Measurements from ENCODE around the gene KIF3A. TPM values are rescaled to one million over a fixed set of nuclear protein-coding genes. Genes with fewer than 3 reads are reported as not detected.

The KIF3A gene
- total RNA-seq, 1 donor from 2014 or later = 25.4 TPM

- Mint-ChIP-seq H3K36me3 (ENCODE audit: low read depth, unreplicated experiment) (peaks cover 3% of the 10 kb centered on the region), H3K9me3 (ENCODE audit: unreplicated experiment) (no peaks in the 10 kb centered on the region), H3K27me3 (ENCODE audit: low read depth, unreplicated experiment) (no peaks in the 10 kb centered on the region), H3K4me3 (ENCODE audit: unreplicated experiment) (peak overlapping the region; percentile 18), H3K27ac (ENCODE audit: unreplicated experiment) (no peak overlapping the region), H3K4me1 (ENCODE audit: low read depth, unreplicated experiment) (peaks cover 13% of the 10 kb centered on the region)
- DNase-seq (ENCODE audit: low read depth) (no peak), FAIRE-seq (no peak)
- no peak for TF ChIP-seq EZH2 (IDR thresholded peaks at IDR 0.05; ENCODE audit: insufficient read depth, low read length)
- peaks cover 10% of the 10 kb centered on the region for H3K4me1 ChIP-seq (ENCODE audit: insufficient read depth, low read length)
- H4K20me1 ChIP-seq (ENCODE audit: insufficient read depth, low read length) = peaks cover 9% of the 10 kb centered on the region
- peaks cover 24% of the 10 kb centered on the region for H3K79me2 ChIP-seq (ENCODE audit: insufficient read depth, low read length)
- peaks cover 3% of the 10 kb centered on the region for H3K36me3 ChIP-seq (ENCODE audit: insufficient read depth, low read length)
- H3K9ac ChIP-seq (ENCODE audit: low read length) = no peak overlapping the region
- no peaks in the 10 kb centered on the region for H3K9me3 ChIP-seq (ENCODE audit: insufficient read depth, low read depth, low read length)
- H2AFZ ChIP-seq (ENCODE audit: low read depth, low read length) = no peak overlapping the region
- no peak overlapping the region for H3K4me2 ChIP-seq (ENCODE audit: low read length)
- no peak overlapping the region for H3K4me3 ChIP-seq (ENCODE audit: insufficient read depth, low read depth, low read length)
- H3K27ac ChIP-seq (ENCODE audit: low read depth, low read length) = no peak overlapping the region
- no peaks in the 10 kb centered on the region for H3K27me3 ChIP-seq (ENCODE audit: insufficient read depth, low read length)
Observed at GRCh38 chr5:132734687-132735086, 2.7 kb downstream of the KIF3A start.

GRCh38 chr5:132733499-132734148 lies 3.7 kb downstream of the KIF3A start:
- peaks cover 24% of the 10 kb centered on the region for H3K79me2 ChIP-seq (ENCODE audit: insufficient read depth, low read length)
- H3K4me1 Mint-ChIP-seq (ENCODE audit: low read depth, unreplicated experiment) = peaks cover 13% of the 10 kb centered on the region
- DNase-seq (ENCODE audit: low read depth) (no peak), FAIRE-seq (no peak)
- no peaks in the 10 kb centered on the region for H3K27me3 Mint-ChIP-seq (ENCODE audit: low read depth, unreplicated experiment)
- H4K20me1 ChIP-seq (ENCODE audit: insufficient read depth, low read length) = peaks cover 9% of the 10 kb centered on the region
- no peak for TF ChIP-seq CTCF (IDR thresholded peaks at IDR 0.05; ENCODE audit: insufficient read depth, low read depth, low read length)
- TF ChIP-seq EZH2 (IDR thresholded peaks at IDR 0.05; ENCODE audit: insufficient read depth, low read length) = no peak
- no peak overlapping the region for H3K4me3 Mint-ChIP-seq (ENCODE audit: unreplicated experiment)
- peaks cover 3% of the 10 kb centered on the region for H3K36me3 Mint-ChIP-seq (ENCODE audit: low read depth, unreplicated experiment)
- no peaks in the 10 kb centered on the region for H3K27me3 ChIP-seq (ENCODE audit: insufficient read depth, low read length)
- no peak overlapping the region for H3K4me3 ChIP-seq (ENCODE audit: insufficient read depth, low read depth, low read length)
- H2AFZ ChIP-seq (ENCODE audit: low read depth, low read length) = no peak overlapping the region
- no peak overlapping the region for H3K4me2 ChIP-seq (ENCODE audit: low read length)
- no peaks in the 10 kb centered on the region for H3K9me3 ChIP-seq (ENCODE audit: insufficient read depth, low read depth, low read length)
- H3K9ac ChIP-seq (ENCODE audit: low read length) = no peak overlapping the region
- no peak overlapping the region for H3K27ac Mint-ChIP-seq (ENCODE audit: unreplicated experiment)
- no peak overlapping the region for H3K27ac ChIP-seq (ENCODE audit: low read depth, low read length)
- peaks cover 10% of the 10 kb centered on the region for H3K4me1 ChIP-seq (ENCODE audit: insufficient read depth, low read length)
- no peaks in the 10 kb centered on the region for H3K9me3 Mint-ChIP-seq (ENCODE audit: unreplicated experiment)
- peaks cover 3% of the 10 kb centered on the region for H3K36me3 ChIP-seq (ENCODE audit: insufficient read depth, low read length)

DNA sequence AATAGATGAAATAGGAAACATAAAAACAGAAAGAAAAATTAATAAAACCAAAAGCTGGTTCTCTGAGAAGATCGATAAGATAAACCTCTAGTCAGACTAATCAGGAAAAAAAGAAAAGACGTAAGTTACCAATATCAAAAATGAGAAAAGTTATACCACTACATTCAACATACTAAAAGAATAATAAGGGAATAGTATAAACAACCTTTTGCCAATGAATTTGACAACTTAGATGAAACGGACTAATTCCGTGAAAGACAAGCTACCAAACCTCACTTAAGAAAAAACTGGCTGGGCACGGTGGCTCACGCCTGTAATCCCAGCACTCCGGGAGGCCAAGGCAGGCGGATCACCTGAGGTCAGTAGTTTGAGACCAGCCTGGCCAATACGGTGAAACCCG lies 7.5 kb downstream of the KIF3A start:
- Histone ChIP-seq H3K9me3 (ENCODE audit: insufficient read depth, low read depth, low read length) (no peaks in the 10 kb centered on the region), H3K79me2 (ENCODE audit: insufficient read depth, low read length) (peaks cover 5% of the 10 kb centered on the region), H3K27me3 (ENCODE audit: insufficient read depth, low read length) (no peaks in the 10 kb centered on the region), H3K4me1 (ENCODE audit: insufficient read depth, low read length) (no peaks in the 10 kb centered on the region), H3K36me3 (ENCODE audit: insufficient read depth, low read length) (peaks cover 6% of the 10 kb centered on the region), H3K27ac (ENCODE audit: low read depth, low read length) (no peak overlapping the region), H3K4me2 (ENCODE audit: low read length) (no peak overlapping the region), H2AFZ (ENCODE audit: low read depth, low read length) (no peak overlapping the region), H4K20me1 (ENCODE audit: insufficient read depth, low read length) (peaks cover 6% of the 10 kb centered on the region), H3K4me3 (ENCODE audit: insufficient read depth, low read depth, low read length) (no peak overlapping the region), H3K9ac (ENCODE audit: low read length) (no peak overlapping the region)
- Mint-ChIP-seq H3K4me1 (ENCODE audit: low read depth, unreplicated experiment) (no peaks in the 10 kb centered on the region), H3K36me3 (ENCODE audit: low read depth, unreplicated experiment) (peaks cover 3% of the 10 kb centered on the region), H3K27me3 (ENCODE audit: low read depth, unreplicated experiment) (no peaks in the 10 kb centered on the region), H3K4me3 (ENCODE audit: unreplicated experiment) (no peak overlapping the region), H3K9me3 (ENCODE audit: unreplicated experiment) (no peaks in the 10 kb centered on the region), H3K27ac (ENCODE audit: unreplicated experiment) (no peak overlapping the region)
- FAIRE-seq (no peak), DNase-seq (ENCODE audit: low read depth) (no peak)
- TF ChIP-seq EZH2 (IDR thresholded peaks at IDR 0.05; ENCODE audit: insufficient read depth, low read length) (no peak), CTCF (IDR thresholded peaks at IDR 0.05; ENCODE audit: insufficient read depth, low read depth, low read length) (no peak)

Measured in astrocyte (in vitro differentiated cells and primary cell).